ENCODE data around the gene CA6. TPM values are rescaled to one million over a fixed set of nuclear protein-coding genes. Genes with fewer than 3 reads are reported as not detected.

The CA6 gene
- total RNA-seq, 1 donor from 2014 or later, result not detected

GRCh38 chr1:8937701-8938100, 8.0 kb upstream of the CA6 start:
- no peaks in the 10 kb centered on the region for H3K27me3 ChIP-seq
- H3K79me2 ChIP-seq (ENCODE audit: low read depth), result no peaks in the 10 kb centered on the region
- Mint-ChIP-seq H3K4me1 (peaks cover 13% of the 10 kb centered on the region), H3K9me3 (peaks cover 8% of the 10 kb centered on the region), H3K4me3 (no peak overlapping the region), H3K27ac (peak overlapping the region; percentile 17), H3K36me3 (no peaks in the 10 kb centered on the region), H3K27me3 (ENCODE audit: insufficient read depth, low read depth) (peaks cover 8% of the 10 kb centered on the region)
- no peak for DNase-seq (ENCODE audit: low spot score)
- no peak overlapping the region for H3K9ac ChIP-seq
- H3K9me3 ChIP-seq (ENCODE audit: low read depth), result no peaks in the 10 kb centered on the region
- no peaks in the 10 kb centered on the region for H4K20me1 ChIP-seq (ENCODE audit: low read depth)
- H3K27ac ChIP-seq, result no peak overlapping the region
- no peaks in the 10 kb centered on the region for H3K36me3 ChIP-seq
- TF ChIP-seq EZH2phosphoT487 (IDR thresholded peaks at IDR 0.05), result no peak
- no peak for TF ChIP-seq CTCF (IDR thresholded peaks at IDR 0.05)
- no peak for TF ChIP-seq EZH2 (IDR thresholded peaks at IDR 0.05)
- H3K4me3 ChIP-seq, result no peak overlapping the region
- peaks cover 4% of the 10 kb centered on the region for H3K4me1 ChIP-seq
- H3F3A ChIP-seq (ENCODE audit: low read depth), result peaks cover 10% of the 10 kb centered on the region
- no peak overlapping the region for H2AFZ ChIP-seq (replicated peaks)
- no peak overlapping the region for H3K4me2 ChIP-seq

GRCh38 chr1:8938232-8938999, 7.3 kb upstream of the CA6 start:
- Mint-ChIP-seq H3K36me3 (no peaks in the 10 kb centered on the region), H3K27me3 (ENCODE audit: insufficient read depth, low read depth) (peaks cover 10% of the 10 kb centered on the region), H3K4me3 (no peak overlapping the region), H3K27ac (peak overlapping the region; percentile 17), H3K9me3 (peaks cover 8% of the 10 kb centered on the region), H3K4me1 (peaks cover 20% of the 10 kb centered on the region)
- no peak overlapping the region for H3K4me3 ChIP-seq
- no peaks in the 10 kb centered on the region for H4K20me1 ChIP-seq (ENCODE audit: low read depth)
- no peaks in the 10 kb centered on the region for H3K27me3 ChIP-seq
- H3K9me3 ChIP-seq (ENCODE audit: low read depth), result no peaks in the 10 kb centered on the region
- H2AFZ ChIP-seq (replicated peaks), result no peak overlapping the region
- H3K27ac ChIP-seq, result no peak overlapping the region
- DNase-seq (ENCODE audit: low spot score), result no peak
- no peaks in the 10 kb centered on the region for H3K79me2 ChIP-seq (ENCODE audit: low read depth)
- peaks cover 8% of the 10 kb centered on the region for H3K4me1 ChIP-seq
- TF ChIP-seq CTCF (IDR thresholded peaks at IDR 0.05) (no peak), EZH2phosphoT487 (IDR thresholded peaks at IDR 0.05) (no peak), EZH2 (IDR thresholded peaks at IDR 0.05) (no peak)
- H3K36me3 ChIP-seq, result no peaks in the 10 kb centered on the region
- H3F3A ChIP-seq (ENCODE audit: low read depth), result peaks cover 15% of the 10 kb centered on the region
- no peak overlapping the region for H3K4me2 ChIP-seq
- H3K9ac ChIP-seq, result no peak overlapping the region

- Histone ChIP-seq H3K9me3 (ENCODE audit: low read depth) (no peaks in the 10 kb centered on the region), H3K27me3 (no peaks in the 10 kb centered on the region), H4K20me1 (ENCODE audit: low read depth) (no peaks in the 10 kb centered on the region), H3K4me1 (peaks cover 13% of the 10 kb centered on the region), H3K27ac (no peak overlapping the region), H2AFZ (replicated peaks) (no peak overlapping the region), H3K36me3 (no peaks in the 10 kb centered on the region), H3K4me2 (no peak overlapping the region), H3K9ac (no peak overlapping the region), H3K4me3 (no peak overlapping the region), H3K79me2 (ENCODE audit: low read depth) (no peaks in the 10 kb centered on the region), H3F3A (ENCODE audit: low read depth) (peaks cover 20% of the 10 kb centered on the region)
- peaks cover 25% of the 10 kb centered on the region for H3K4me1 Mint-ChIP-seq
- no peak for DNase-seq (ENCODE audit: low spot score)
- H3K9me3 Mint-ChIP-seq, result peaks cover 8% of the 10 kb centered on the region
- H3K4me3 Mint-ChIP-seq, result no peak overlapping the region
- no peak overlapping the region for H3K27ac Mint-ChIP-seq
- TF ChIP-seq CTCF (IDR thresholded peaks at IDR 0.05), result no peak
- no peak for TF ChIP-seq EZH2phosphoT487 (IDR thresholded peaks at IDR 0.05)
- TF ChIP-seq EZH2 (IDR thresholded peaks at IDR 0.05), result no peak
- H3K27me3 Mint-ChIP-seq (ENCODE audit: insufficient read depth, low read depth), result peaks cover 10% of the 10 kb centered on the region
- no peaks in the 10 kb centered on the region for H3K36me3 Mint-ChIP-seq
Observed at GRCh38 chr1:8939000-8939265, 6.7 kb upstream of the CA6 start.
